Peyer's patch (tissue), 4 donors: ENCODE results near the gene MMP8. TPM values are rescaled to one million over a fixed set of nuclear protein-coding genes. Genes with fewer than 3 reads are reported as not detected.
"Not testable (repeated sequence)": the region's sequence is repeated elsewhere in the genome, so short reads cannot be mapped to it uniquely, and the experiment has no call there.

ENCODE experiments used
- DNase-seq, 3 donors: peaks; one replicate each; pipeline ENCODE4 v3.0.0-alpha.2; 2017 to 2019
- H3K27ac ChIP-seq, 4 donors: fragments of 200-600 bp; sonication (generic); one replicate each; pipeline ENCODE4 v1.5.1; 2016 to 2019
- H3K27me3 ChIP-seq, 2 donors: fragments of 200-600 bp; sonication (generic); one replicate each; pipeline ENCODE4 v1.5.1; 2019
- H3K36me3 ChIP-seq, 3 donors: fragments of 200-600 bp; sonication (generic); one replicate each; pipeline ENCODE4 v1.5.1; 2016 to 2019
- H3K4me1 ChIP-seq, 4 donors: fragments of 200-600 bp; sonication (generic); one replicate each; pipeline ENCODE4 v1.5.1; 2016 to 2019
- H3K4me3 ChIP-seq, 4 donors: fragments of 200-600 bp; sonication (generic); 1 replicate in 3 of 4; 2 replicates in 1 of 4; pipeline ENCODE4 v1.5.1; 2016 to 2019; ENCODE audit warnings: mild to moderate bottlenecking in 1 of 4
- H3K9me3 ChIP-seq, 4 donors: fragments of 200-600 bp; sonication (generic); one replicate each; pipeline ENCODE4 v1.5.1; 2016 to 2019; ENCODE audit warnings: mild to moderate bottlenecking in 1 of 4
- POLR2A ChIP-seq, 2 donors: fragments of 450-650 bp; IDR thresholded peaks; one replicate each; pipeline ENCODE4 v1.5.1; 2017; ENCODE audit warnings: antibody characterized with exemption in 2 of 2, mild to moderate bottlenecking in 2 of 2, moderate library complexity in 2 of 2
- total RNA-seq, 4 donors: library from RNA; depleted of rRNA; stranded (reverse); fragments of >200 nt; gene quantifications; one replicate each; pipeline ENCODE4 v1.1.0, GENCODE V29; 2016
- TF ChIP-seq, protein P1 (sequence below), 6 experiments: fragments of 450-650 bp in 4 of 6; fragments of 200-600 bp in 2 of 6; sonication (generic) in 1 of 6; IDR thresholded peaks; one replicate each; pipeline ENCODE4 v1.5.1; 2017 to 2019; ENCODE audit warnings: antibody characterized with exemption in 6 of 6, mild to moderate bottlenecking in 3 of 6, moderate library complexity in 1 of 6

The MMP8 gene
- total RNA-seq, 4 donors from 2014 or later, result not detected

DNA sequence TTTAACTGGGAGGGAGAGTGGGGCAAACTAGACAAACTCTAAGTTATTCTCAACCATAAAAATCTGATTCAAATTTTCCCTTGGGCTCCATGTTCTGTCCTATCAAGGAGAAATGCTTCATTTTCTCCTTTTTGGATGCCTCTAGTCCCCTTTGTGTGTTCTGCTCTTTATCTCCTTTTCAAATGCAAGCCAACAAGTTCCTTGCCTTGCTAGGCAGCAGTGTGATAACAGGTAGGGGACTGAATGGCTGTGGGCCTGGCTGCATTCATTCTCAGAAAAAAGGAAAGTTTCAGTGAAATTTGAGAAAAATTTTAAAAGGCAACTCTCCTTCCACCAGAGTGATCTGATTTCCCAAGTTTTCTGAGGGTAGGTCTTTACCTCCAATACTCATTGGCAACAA is 26.9 kb upstream of the MMP8 start:
- Histone ChIP-seq H3K9me3 (no peaks in the 10 kb centered on the region), H3K4me1 (no peaks in the 10 kb centered on the region), H3K4me3 (no peak overlapping the region), H3K36me3 (no peaks in the 10 kb centered on the region), H3K27me3 (no peaks in the 10 kb centered on the region), H3K27ac (no peak overlapping the region)
- no peak for TF ChIP-seq POLR2A (IDR thresholded peaks at IDR 0.05)
- TF ChIP-seq, protein P1, sequence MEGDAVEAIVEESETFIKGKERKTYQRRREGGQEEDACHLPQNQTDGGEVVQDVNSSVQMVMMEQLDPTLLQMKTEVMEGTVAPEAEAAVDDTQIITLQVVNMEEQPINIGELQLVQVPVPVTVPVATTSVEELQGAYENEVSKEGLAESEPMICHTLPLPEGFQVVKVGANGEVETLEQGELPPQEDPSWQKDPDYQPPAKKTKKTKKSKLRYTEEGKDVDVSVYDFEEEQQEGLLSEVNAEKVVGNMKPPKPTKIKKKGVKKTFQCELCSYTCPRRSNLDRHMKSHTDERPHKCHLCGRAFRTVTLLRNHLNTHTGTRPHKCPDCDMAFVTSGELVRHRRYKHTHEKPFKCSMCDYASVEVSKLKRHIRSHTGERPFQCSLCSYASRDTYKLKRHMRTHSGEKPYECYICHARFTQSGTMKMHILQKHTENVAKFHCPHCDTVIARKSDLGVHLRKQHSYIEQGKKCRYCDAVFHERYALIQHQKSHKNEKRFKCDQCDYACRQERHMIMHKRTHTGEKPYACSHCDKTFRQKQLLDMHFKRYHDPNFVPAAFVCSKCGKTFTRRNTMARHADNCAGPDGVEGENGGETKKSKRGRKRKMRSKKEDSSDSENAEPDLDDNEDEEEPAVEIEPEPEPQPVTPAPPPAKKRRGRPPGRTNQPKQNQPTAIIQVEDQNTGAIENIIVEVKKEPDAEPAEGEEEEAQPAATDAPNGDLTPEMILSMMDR (IDR thresholded peaks at IDR 0.05), result no peak
- DNase-seq, result no peak

DNA sequence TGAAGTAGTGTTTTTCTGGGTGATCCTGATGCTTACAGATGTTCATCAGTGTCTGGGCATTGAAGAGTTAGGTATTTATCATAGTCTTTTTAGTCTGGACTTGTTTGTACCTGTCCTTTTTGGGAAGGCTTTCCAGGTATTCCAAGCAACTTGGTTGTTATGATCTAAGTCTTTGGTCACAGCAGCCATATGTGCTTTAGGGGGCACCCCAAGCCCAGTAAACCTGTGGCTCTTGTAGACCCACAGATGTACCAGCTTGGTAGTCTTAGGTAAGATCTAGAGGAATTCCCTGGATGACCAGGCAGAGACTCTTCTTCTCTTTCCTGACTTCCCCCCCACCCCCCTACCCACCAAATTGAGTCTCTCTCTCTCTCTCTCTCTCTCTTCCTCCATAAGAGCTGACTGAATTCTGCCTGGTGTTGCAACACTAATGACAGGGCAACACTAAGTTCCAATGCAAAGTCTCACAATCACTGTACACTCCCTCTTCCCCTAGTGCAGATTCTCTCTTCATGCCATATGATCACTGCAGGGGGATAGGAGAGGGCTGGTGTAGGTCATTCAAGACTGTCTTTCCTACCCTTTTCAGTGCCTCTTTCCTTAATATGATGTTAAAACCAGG is 24.5 kb upstream of the MMP8 start:
- no peaks in the 10 kb centered on the region for H3K9me3 ChIP-seq
- H3K4me3 ChIP-seq, result no peak overlapping the region
- no peaks in the 10 kb centered on the region for H3K4me1 ChIP-seq

GRCh38 chr11:102746746-102747578 is 22.2 kb upstream of the MMP8 start:
- not testable (repeated sequence) for H3K27me3 ChIP-seq, H3K9me3 ChIP-seq, H3K27ac ChIP-seq, H3K4me1 ChIP-seq, DNase-seq, H3K36me3 ChIP-seq, H3K4me3 ChIP-seq

More for the DNA sequence above, 24.5 kb upstream of the MMP8 start:
- H3K27ac ChIP-seq, result no peak overlapping the region
- no peaks in the 10 kb centered on the region for H3K36me3 ChIP-seq
- DNase-seq, result no peak
- H3K27me3 ChIP-seq, result no peaks in the 10 kb centered on the region
- no peak for TF ChIP-seq POLR2A (IDR thresholded peaks at IDR 0.05)
- TF ChIP-seq, protein P1 (IDR thresholded peaks at IDR 0.05), result no peak

DNA sequence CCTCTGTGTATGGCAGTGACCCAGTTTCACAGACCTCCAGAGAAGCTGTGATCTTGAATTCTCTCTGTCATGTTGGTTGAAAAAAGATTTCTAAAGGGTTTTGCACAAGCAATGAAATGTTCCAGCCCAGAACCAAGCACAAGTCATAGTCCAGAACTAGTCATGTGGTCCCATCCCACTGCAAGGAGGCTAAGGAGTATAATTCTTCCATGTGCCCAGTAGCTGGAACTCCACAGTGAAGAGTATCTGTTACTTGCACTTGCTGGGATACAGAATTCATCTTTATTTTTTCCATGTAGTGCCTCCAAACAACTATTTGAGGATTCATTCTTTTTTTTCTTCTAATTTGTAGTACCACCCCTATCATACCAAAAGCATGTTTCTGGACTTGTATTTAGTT is 9.9 kb upstream of the MMP8 start:
- H3K36me3 ChIP-seq, result no peaks in the 10 kb centered on the region
- no peaks in the 10 kb centered on the region for H3K9me3 ChIP-seq
- H3K27ac ChIP-seq, result no peak overlapping the region
- no peaks in the 10 kb centered on the region for H3K27me3 ChIP-seq
- no peak for DNase-seq
- H3K4me1 ChIP-seq, result no peaks in the 10 kb centered on the region
- TF ChIP-seq, protein P1 (IDR thresholded peaks at IDR 0.05), result peak in 1 of 6 experiments; percentile 4
- TF ChIP-seq POLR2A (IDR thresholded peaks at IDR 0.05), result no peak
- no peak overlapping the region for H3K4me3 ChIP-seq

DNA sequence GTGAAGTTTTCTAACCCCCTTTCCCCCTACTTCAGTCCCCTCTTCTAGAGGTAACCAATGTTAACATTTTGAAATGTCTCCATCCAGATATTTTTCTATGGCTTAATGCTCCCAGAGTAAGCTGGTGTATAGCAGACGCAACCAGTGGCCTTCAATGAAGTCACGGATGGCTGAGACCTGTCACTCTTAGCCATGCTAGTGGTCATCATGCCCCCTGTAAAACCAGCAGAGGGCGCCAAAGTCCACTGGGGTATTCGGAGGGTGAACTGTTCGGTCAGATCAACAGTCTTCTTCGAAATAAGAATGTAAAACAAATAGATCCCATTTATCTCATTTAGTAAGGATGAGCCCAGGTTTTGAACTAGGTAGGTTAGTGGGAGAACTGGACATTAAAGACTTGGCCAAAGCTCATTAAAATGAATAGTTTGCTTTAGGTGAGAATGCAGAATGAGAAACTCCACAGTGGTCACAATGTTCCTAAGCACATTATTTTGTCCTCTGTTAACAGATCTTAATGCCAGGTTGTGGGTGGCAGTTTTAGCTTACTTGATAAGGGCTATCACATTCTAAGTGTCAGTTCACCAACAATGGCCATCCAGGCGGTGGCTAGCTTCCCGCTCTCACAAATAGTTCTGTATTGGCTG is 8.6 kb upstream of the MMP8 start:
- H3K9me3 ChIP-seq, result no peaks in the 10 kb centered on the region
- H3K27me3 ChIP-seq, result no peaks in the 10 kb centered on the region
- no peaks in the 10 kb centered on the region for H3K4me1 ChIP-seq
- H3K27ac ChIP-seq, result no peak overlapping the region
- no peak for TF ChIP-seq POLR2A (IDR thresholded peaks at IDR 0.05)
- TF ChIP-seq, protein P1 (IDR thresholded peaks at IDR 0.05), result peak in 5 of 6 experiments; percentile 13 to 77 (median 72)
- DNase-seq, result peak in 2 of 3 donors; percentile 75 to 84
- no peaks in the 10 kb centered on the region for H3K36me3 ChIP-seq
- no peak overlapping the region for H3K4me3 ChIP-seq

DNA sequence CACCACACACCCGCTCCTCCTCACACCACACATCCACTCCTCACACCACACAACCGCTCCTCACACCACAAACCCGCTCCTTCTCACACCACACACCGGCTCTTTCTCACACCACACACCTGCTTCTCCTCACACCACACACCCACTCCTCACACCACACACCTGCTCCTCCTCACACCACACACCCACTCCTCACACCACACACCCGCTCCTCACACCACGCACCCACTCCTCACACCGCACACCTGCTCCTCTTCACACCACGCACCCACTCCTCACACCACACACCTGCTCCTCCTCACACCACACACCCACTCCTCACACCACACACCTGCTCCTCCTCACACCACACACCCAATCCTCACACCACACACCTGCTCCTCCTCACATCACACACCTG is 6.2 kb upstream of the MMP8 start:
- not testable (repeated sequence) for H3K4me3 ChIP-seq, H3K4me1 ChIP-seq, H3K36me3 ChIP-seq, H3K27me3 ChIP-seq, H3K27ac ChIP-seq, H3K9me3 ChIP-seq, DNase-seq
